Aorta (tissue), 5 donors: ENCODE results near the gene WNT9A. TPM values are rescaled to one million over a fixed set of nuclear protein-coding genes. Genes with fewer than 3 reads are reported as not detected.

Experiments
- ATAC-seq: fragments of 200-7000 bp; cut with Tn5 transposase; one replicate; pipeline ENCODE4 v1.9.1; 2022; ENCODE audit warnings: moderate library complexity; ENCODE audit not compliant: low FRiP score
- DNase-seq, 2 donors: peaks; one replicate each; pipeline ENCODE4 v3.0.0-alpha.2; 2020
- H3K27ac ChIP-seq, 2 donors: one replicate each; pipeline ENCODE4 v1.5.1; 2013; ENCODE audit warnings: low read length in 2 of 2, mild to moderate bottlenecking in 2 of 2, moderate library complexity in 2 of 2, control low read depth in 1 of 2, inconsistent platforms in 1 of 2, low read depth in 1 of 2
- H3K27me3 ChIP-seq, 2 donors: one replicate each; pipeline ENCODE4 v1.6.1; 2013; ENCODE audit warnings: control low read depth in 1 of 2, low read length in 1 of 2, mild to moderate bottlenecking in 1 of 2, moderate library complexity in 1 of 2; ENCODE audit not compliant: insufficient read depth in 2 of 2, control insufficient read depth in 1 of 2
- H3K36me3 ChIP-seq, 2 donors: one replicate each; pipeline ENCODE4 v1.6.1; 2013; ENCODE audit warnings: control low read depth in 1 of 2, low read length in 1 of 2, mild to moderate bottlenecking in 1 of 2; ENCODE audit not compliant: insufficient read depth in 2 of 2, control insufficient read depth in 1 of 2
- H3K4me1 ChIP-seq, 2 donors: one replicate each; pipeline ENCODE4 v1.6.1; 2013; ENCODE audit warnings: low read length in 2 of 2, control low read depth in 1 of 2, mild to moderate bottlenecking in 1 of 2, moderate library complexity in 1 of 2; ENCODE audit not compliant: insufficient read depth in 2 of 2, control insufficient read depth in 1 of 2
- H3K4me3 ChIP-seq, 2 donors: one replicate each; pipeline ENCODE4 v1.5.1; 2013; ENCODE audit warnings: low read length in 2 of 2, control low read depth in 1 of 2, mild to moderate bottlenecking in 1 of 2
- H3K9me3 ChIP-seq: one replicate; pipeline ENCODE4 v1.6.1; 2013; ENCODE audit warnings: mild to moderate bottlenecking, low read length; ENCODE audit not compliant: control insufficient read depth
- WGBS, 2 donors: extraction: QIAGEN DNeasy Blood & Tissue Kit; methylation state at CpG; one replicate each; pipeline ENCODE4 v1.1.7; 2013; 5-methylcytosine and 5-hydroxymethylcytosine counted together
- intact Hi-C, 2 donors: fragments of 100-400 bp; cut with DNase I; formaldehyde crosslinking; loops; one replicate each; pipeline versions ENCODE4 v1.14.2 to v1.15.0; 2022
- polyA plus RNA-seq, 2 donors: library from polyadenylated mRNA; stranded (reverse); fragments of 200-250 nt; gene quantifications; one replicate each; pipeline ENCODE4 v1.2.3, GENCODE V29; 2013
- total RNA-seq, 2 donors: library from RNA; stranded (reverse); fragmentation: NEBNext Ultra II Directional; extraction: Animal tissue kit (Norgen Biotek cat#: 25700); gene quantifications; one replicate each; pipeline ENCODE4 v1.2.1, GENCODE V29; 2021
- donor health status: healthy with polysubstance abuse.
- donor health status: Bipolar disorder and iron deficiency.
- donor health status: DM: no; HTN: no; CAD: no.
- donor health status: DM: no; HTN: no; CAD: no.
- donor health status: DM: yes; HTN: yes; CAD: no.

The WNT9A gene
- total and polyA plus RNA-seq, 4 donors: 0.13 to 3.5 (median 0.66) TPM

DNA sequence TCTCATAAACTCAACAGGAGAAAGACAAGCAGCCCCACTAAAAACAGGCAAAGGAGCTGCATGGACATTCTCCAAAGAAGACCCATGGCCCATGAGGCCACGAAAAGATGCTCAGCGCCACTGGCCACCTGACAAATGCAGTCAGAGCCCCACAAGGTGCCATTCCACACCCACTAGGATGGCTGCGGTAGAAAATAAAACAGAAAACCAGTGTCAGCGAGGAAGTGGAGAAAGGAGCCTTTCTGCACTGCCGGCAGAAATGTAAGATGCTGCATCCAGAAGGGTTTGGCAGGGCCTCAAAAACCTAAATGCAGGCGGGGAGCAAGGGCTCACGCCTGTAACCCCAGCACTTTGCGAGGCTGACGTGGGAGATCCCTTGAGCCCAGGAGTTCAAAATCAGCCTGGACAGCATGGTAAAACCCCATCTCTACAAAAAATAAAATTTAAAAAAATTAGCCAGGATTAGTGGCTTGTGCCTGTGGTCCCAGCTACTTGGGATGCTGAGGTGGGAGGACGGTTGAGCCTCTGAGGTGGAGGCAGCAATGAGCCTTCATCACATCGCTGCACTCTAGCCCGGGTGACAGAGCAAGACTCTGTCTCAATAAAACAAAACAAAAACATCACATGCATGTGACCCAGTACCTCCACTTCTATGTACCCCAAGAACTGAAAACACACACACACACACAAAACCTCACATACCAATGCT, 4.2 kb downstream of the WNT9A start:
- Histone ChIP-seq H3K27ac (no peak overlapping the region), H3K36me3 (no peaks in the 10 kb centered on the region), H3K4me3 (no peak overlapping the region), H3K9me3 (no peaks in the 10 kb centered on the region), H3K27me3 (no peaks in the 10 kb centered on the region), H3K4me1 (no peaks in the 10 kb centered on the region)
- intact Hi-C loops: no loop called here
- WGBS, 2 donors: 90 to 92% methylated on average over 12 of the region's 12 CpGs
- ATAC-seq (no peak), DNase-seq (no peak)

DNA sequence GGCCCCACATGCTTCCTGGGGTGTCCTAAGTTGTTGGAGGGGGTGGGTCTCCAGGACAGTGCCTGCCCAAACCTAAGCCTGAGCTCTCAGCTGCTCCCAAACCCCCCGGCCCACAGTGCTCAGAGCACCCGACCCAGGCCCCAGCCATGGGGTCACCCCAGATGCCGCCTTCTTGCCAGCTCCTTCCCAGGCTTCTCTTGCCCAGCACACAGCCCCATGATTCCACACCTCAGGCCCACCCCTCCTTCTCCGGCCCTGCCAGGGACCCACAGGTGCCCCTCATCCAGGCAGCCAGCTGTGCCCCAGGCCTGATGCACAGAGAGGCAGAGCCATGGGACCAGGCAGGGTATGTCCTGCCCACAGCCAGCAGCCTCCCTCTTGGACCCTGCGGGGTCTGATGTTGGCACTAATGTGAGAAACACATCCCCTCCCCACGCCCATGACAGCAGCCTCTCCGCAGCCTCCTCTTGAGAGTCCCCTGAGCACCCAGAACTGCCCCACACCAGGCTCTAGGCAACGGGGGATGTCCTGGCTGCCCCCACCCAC, 4.9 kb downstream of the WNT9A start:
- WGBS, 2 donors: 91 to 93% methylated on average over 8 of the region's 8 CpGs
- Histone ChIP-seq H3K36me3 (no peaks in the 10 kb centered on the region), H3K4me3 (no peak overlapping the region), H3K4me1 (no peaks in the 10 kb centered on the region), H3K27me3 (no peaks in the 10 kb centered on the region), H3K9me3 (no peaks in the 10 kb centered on the region), H3K27ac (no peak overlapping the region)
- ATAC-seq: no peak
- DNase-seq: peak in 1 of 2 donors; percentile 65
- intact Hi-C loops: no loop called here

DNA sequence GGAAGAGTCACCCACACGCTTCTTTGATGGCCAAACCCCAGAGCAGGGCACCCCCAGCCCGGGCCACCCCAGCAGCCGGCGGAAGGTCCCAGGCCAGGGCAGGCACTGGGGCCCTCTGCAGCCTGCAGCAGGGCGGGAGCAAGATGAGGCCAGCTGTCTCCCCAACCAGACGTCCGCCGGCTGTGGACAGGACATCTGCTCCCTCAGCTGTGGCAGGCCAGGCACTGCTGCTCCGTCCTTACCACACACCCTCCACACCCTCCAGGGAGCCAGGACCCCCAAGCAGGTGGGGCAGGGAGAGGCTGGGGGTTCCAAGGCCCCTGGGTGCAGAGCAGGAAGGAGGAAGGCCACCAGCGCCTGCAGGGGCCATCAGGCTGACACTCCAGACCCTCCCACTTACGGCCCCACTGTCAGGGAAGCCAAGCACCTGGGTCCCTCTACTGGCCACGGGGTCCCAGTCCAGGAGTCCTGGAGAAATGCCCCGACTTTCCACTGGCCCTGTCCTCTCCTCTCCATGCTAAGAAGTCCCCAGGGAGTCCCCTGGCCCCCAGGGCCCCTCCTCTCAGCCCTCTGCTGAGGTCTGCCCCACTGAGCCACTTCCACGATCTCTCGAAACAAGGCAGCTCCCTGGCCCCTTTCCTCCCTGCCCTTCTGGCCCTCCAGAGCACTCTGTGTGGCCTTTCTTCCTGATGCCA, 5.6 kb downstream of the WNT9A start:
- Histone ChIP-seq H3K27ac (no peak overlapping the region), H3K27me3 (no peaks in the 10 kb centered on the region), H3K4me1 (no peaks in the 10 kb centered on the region), H3K9me3 (no peaks in the 10 kb centered on the region), H3K36me3 (no peaks in the 10 kb centered on the region), H3K4me3 (no peak overlapping the region)
- DNase-seq (peak in 1 of 2 donors; percentile 57), ATAC-seq (no peak)
- intact Hi-C loops: no loop called here
- 91 to 92% methylated on average over 13 to 15 of the region's 15 CpGs for WGBS, 2 donors

DNA sequence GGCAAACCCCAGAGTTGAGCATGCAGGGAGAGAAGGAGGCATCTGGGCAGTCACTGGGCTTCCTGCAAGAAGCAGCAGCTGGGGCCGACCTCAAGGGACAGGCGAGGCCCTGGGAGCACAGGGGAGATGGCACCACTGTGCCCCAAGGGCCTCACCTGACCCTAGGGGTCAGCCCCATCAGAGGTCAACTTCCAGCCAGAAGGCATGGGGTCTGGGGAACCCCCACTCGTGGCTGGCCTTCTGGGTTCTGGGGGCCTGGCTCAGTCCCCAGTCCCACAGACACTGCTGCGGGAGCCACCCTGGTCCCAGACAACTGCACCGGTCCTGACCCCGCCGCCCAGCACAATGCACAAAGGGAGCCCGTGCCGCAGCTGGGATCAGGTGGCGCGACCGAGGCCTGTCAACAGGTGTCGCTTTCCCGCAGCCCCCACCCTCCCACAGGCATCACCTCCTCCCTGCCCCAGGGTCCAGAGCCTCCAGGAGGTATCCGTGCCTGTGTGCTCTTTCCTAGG, 6.2 kb downstream of the WNT9A start:
- ATAC-seq (no peak), DNase-seq (peak in 1 of 2 donors; percentile 70)
- 89 to 94% methylated on average over 11 to 15 of the region's 15 CpGs for WGBS, 2 donors
- Histone ChIP-seq H3K4me1 (no peaks in the 10 kb centered on the region), H3K27me3 (no peaks in the 10 kb centered on the region), H3K4me3 (no peak overlapping the region), H3K36me3 (no peaks in the 10 kb centered on the region), H3K9me3 (no peaks in the 10 kb centered on the region), H3K27ac (no peak overlapping the region)
- intact Hi-C loops: no loop called here

DNA sequence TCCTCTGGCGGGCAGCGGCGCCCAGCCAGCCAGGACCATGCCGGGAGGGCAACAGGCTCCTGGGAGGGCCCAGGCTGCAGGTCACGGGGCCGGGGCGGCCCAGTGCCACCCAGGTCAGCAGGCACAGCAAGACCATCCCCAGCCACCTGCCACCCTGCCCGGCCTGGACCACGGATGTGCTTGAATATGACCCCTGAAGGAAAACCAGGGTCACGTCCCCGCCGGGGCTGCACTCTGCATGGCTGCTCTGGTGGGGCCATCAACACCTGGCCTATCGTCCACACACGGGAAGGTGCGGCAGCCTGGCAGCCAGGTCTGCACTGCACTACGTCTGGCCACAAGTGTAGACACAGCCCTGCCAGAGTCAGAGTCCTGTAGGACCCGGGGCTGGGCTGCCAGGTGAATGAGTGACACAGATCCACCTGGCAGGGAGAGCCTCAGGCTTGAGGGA, 6.9 kb downstream of the WNT9A start:
- no peaks in the 10 kb centered on the region for H3K9me3 ChIP-seq
- no peak overlapping the region for H3K4me3 ChIP-seq
- H3K36me3 ChIP-seq: no peaks in the 10 kb centered on the region
- intact Hi-C loops: no loop called here
- no peak overlapping the region for H3K27ac ChIP-seq
- no peaks in the 10 kb centered on the region for H3K4me1 ChIP-seq
- H3K27me3 ChIP-seq: no peaks in the 10 kb centered on the region
- 93 to 95% methylated on average over 17 of the region's 17 CpGs for WGBS, 2 donors
- DNase-seq: peak in 1 of 2 donors; percentile 69
- ATAC-seq: no peak

DNA sequence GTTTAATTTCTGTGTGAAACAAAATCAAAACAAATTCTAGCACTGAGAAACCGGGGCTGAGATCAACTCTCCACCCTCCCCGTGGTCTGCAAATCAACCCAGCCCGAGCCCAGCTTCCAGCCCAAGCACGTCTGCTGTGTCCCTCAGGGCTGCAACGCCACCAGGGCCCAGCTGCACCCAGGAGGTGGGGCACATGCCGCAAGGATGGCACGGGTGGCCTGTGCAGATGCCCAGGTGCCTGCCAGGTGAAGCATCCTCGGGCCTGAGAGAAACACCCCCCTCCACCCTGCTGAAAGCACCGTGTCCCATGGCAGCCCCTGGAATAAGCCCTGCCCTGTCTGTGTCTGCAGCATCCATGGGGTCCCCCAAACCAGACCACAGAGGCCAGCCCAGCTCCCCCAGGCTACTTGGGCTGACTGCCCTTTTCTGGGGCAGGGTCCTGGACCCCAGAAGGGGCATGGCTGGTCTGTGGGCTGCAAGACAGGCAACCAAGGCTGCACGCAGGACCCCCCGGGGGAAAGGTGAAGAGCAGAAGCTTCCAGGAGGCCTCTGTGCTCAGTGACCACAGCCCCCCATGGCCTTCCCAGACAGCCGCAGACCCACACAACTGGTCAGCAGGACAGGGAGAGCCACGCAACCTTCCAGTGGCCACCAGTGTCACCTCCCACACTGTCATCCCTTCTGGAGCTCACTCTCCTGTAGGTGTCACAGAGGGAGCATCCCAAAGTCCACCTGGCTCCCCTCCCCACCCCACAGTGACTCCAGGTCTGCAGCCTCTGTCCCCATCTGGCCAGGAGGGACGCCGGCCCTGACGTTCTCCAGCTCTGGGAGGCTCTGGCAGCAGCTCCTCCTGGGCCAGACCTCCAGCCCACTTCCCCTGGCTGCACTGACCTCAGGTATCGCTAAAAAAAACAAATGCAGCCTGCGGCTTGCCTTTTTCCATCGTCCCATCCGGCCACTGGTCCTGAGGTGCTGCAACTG, 7.7 kb downstream of the WNT9A start:
- Histone ChIP-seq H3K4me3 (no peak overlapping the region), H3K36me3 (no peaks in the 10 kb centered on the region), H3K27ac (no peak overlapping the region), H3K27me3 (no peaks in the 10 kb centered on the region), H3K4me1 (no peaks in the 10 kb centered on the region), H3K9me3 (no peaks in the 10 kb centered on the region)
- 90 to 91% methylated on average over 18 to 20 of the region's 20 CpGs for WGBS, 2 donors
- intact Hi-C loops: no loop called here
- no peak for ATAC-seq
- peak; percentile 33 to 60 for DNase-seq

DNA sequence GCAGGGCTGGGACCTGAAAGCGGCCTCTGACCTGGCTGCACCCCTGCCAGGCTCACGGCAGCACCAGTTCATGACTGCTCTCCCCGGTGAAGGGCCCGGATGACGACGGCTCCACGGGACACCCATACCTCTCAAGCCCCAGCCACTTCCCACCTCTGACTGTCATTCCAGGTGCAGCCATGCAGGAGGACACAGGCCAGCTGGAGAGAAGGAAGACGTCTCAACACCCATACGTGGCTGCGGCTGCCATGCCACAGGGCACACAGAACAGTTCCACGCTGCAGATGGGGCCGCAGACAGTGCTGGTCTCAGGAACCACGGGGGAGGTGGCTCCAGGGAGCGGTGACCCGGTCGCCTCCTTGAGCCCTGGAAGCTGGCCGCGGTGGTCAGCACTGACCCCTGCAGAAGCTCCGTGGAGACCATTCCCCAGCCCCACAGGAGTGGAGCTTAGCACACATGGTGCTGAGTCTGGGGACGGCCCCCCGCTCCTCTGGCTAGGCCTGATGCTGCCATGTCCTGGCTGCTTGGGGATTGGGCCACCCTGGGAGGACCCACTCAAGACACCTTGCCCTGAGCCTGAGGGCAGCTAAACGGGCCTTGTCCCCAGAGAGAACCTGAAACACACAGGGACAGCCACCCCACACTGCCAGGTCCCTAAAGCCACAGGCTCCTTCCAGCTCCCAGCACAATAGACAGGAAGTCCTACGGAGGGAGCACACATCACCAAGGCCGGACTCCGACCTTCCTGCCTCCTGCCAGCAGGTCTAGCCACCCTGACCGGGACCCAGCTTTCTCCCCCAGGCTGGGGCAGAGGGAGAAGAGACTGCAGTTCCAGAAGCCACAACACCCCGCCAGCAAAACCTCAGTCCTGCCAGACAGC, 8.6 kb downstream of the WNT9A start:
- H3K4me1 ChIP-seq: no peaks in the 10 kb centered on the region
- H3K27ac ChIP-seq: no peak overlapping the region
- intact Hi-C loops: no loop called here

More for the DNA sequence above, 8.6 kb downstream of the WNT9A start:
- Histone ChIP-seq H3K4me3 (no peak overlapping the region), H3K9me3 (no peaks in the 10 kb centered on the region), H3K36me3 (no peaks in the 10 kb centered on the region), H3K27me3 (no peaks in the 10 kb centered on the region)
- no peak for ATAC-seq
- peak; percentile 43 to 74 for DNase-seq
- 88 to 90% methylated on average over 27 of the region's 27 CpGs for WGBS, 2 donors
